GM06990 (cell line): ENCODE data around the gene STK39.

Experiments
- DNase-seq: peaks from one replicate; pipeline ENCODE4 v3.0.0-alpha.2; 2011; ENCODE audit not compliant: insufficient read length; ENCODE audit errors: extremely low read depth
- H3K27me3 ChIP-seq: replicated peaks from 2 replicates; pipeline ENCODE4 v1.6.0; 2011; ENCODE audit warnings: low read length; ENCODE audit not compliant: control insufficient read depth, insufficient read depth
- H3K36me3 ChIP-seq: 2 replicates; pipeline ENCODE4 v1.5.1; 2011; ENCODE audit warnings: low read length; ENCODE audit not compliant: control insufficient read depth, insufficient read depth
- H3K4me3 ChIP-seq: replicated peaks from 2 replicates; pipeline ENCODE4 v1.5.1; 2011; ENCODE audit warnings: low read depth, mild to moderate bottlenecking, control low read depth, low read length
- CTCF ChIP-seq: IDR thresholded peaks from 2 replicates; pipeline ENCODE4 v1.5.1; 2011; ENCODE audit warnings: low read length, control low read depth, mild to moderate bottlenecking, inconsistent platforms; ENCODE audit not compliant: insufficient read depth, poor library complexity, severe bottlenecking

The STK39 gene

GRCh38 chr2:167940734-167941507 is 306.5 kb downstream of the STK39 start:
- no peak for TF ChIP-seq CTCF
- no peak for DNase-seq
- no peaks in the 10 kb centered on the region for H3K36me3 ChIP-seq
- H3K27me3 ChIP-seq = no peaks in the 10 kb centered on the region
- H3K4me3 ChIP-seq = no peak overlapping the region

GRCh38 chr2:167940346-167940725 is 307.1 kb downstream of the STK39 start:
- no peaks in the 10 kb centered on the region for H3K27me3 ChIP-seq
- no peak overlapping the region for H3K4me3 ChIP-seq
- no peak for DNase-seq
- no peak for TF ChIP-seq CTCF
- H3K36me3 ChIP-seq = no peaks in the 10 kb centered on the region

- Histone ChIP-seq H3K36me3 (no peaks in the 10 kb centered on the region), H3K4me3 (no peak overlapping the region), H3K27me3 (no peaks in the 10 kb centered on the region)
- TF ChIP-seq CTCF = no peak
- DNase-seq = no peak
Measured at GRCh38 chr2:167939514-167940345, 307.7 kb downstream of the STK39 start.

GRCh38 chr2:167937403-167937802 is 310.0 kb downstream of the STK39 start:
- Histone ChIP-seq H3K27me3 (no peaks in the 10 kb centered on the region), H3K4me3 (no peak overlapping the region), H3K36me3 (no peaks in the 10 kb centered on the region)
- DNase-seq = no peak
- no peak for TF ChIP-seq CTCF

- DNase-seq = no peak
- no peaks in the 10 kb centered on the region for H3K36me3 ChIP-seq
- no peaks in the 10 kb centered on the region for H3K27me3 ChIP-seq
- no peak overlapping the region for H3K4me3 ChIP-seq
- TF ChIP-seq CTCF = no peak
Measured at GRCh38 chr2:167935803-167936110, 311.6 kb downstream of the STK39 start.
